Keratinocyte (primary cell): ENCODE measurements around the gene TAB2. TPM values are rescaled to one million over a fixed set of nuclear protein-coding genes. Genes with fewer than 3 reads are reported as not detected.

Experiments
- DNase-seq: peaks from one replicate; pipeline ENCODE4 v3.0.0-alpha.2; 2011; ENCODE audit warnings: low read depth, missing footprints, low spot score
- FAIRE-seq: peaks from 2 replicates; lab custom pipeline; 2011; peaks lifted over from hg19 to GRCh38; lab: Jason Lieb, UNC
- H2AFZ ChIP-seq: 2 replicates; pipeline ENCODE4 v1.6.0; 2012; ENCODE audit warnings: low read length, control low read depth, inconsistent platforms; ENCODE audit not compliant: control insufficient read depth
- H3K27ac ChIP-seq: 2 replicates; pipeline ENCODE4 v1.5.1; 2011; ENCODE audit warnings: low read length; ENCODE audit not compliant: control insufficient read depth, insufficient read depth
- H3K27me3 ChIP-seq: 3 replicates; pipeline ENCODE4 v1.6.0; 2011; ENCODE audit warnings: low read length; ENCODE audit not compliant: control insufficient read depth, insufficient read depth; ENCODE audit errors: extremely low read depth
- H3K36me3 ChIP-seq, 2 experiments: 2 replicates in 1 of 2; 3 replicates in 1 of 2; pipeline ENCODE4 v1.5.1; 2011; ENCODE audit warnings: low read length in 2 of 2, mild to moderate bottlenecking in 1 of 2; ENCODE audit not compliant: control insufficient read depth in 2 of 2, insufficient read depth in 2 of 2; ENCODE audit errors: extremely low read depth in 1 of 2
- H3K4me1 ChIP-seq: 3 replicates; pipeline ENCODE4 v1.5.1; 2011; ENCODE audit warnings: low read length; ENCODE audit not compliant: control insufficient read depth, insufficient read depth; ENCODE audit errors: extremely low read depth
- H3K4me2 ChIP-seq: 3 replicates; pipeline ENCODE4 v1.6.0; 2011; ENCODE audit warnings: low read depth, low read length; ENCODE audit not compliant: control insufficient read depth, insufficient read depth; ENCODE audit errors: extremely low read depth
- H3K4me3 ChIP-seq, 3 experiments: fragments of 200-600 bp in 1 of 3; sonication (generic) in 1 of 3; 2 replicates in 2 of 3; 3 replicates in 1 of 3; pipeline ENCODE4 v1.5.1; 2011 to 2016; ENCODE audit warnings: low read length in 3 of 3, mild to moderate bottlenecking in 3 of 3, control low read depth in 2 of 3, inconsistent platforms in 1 of 3, low read depth in 1 of 3, mixed read lengths in 1 of 3, mixed run types in 1 of 3, moderate library complexity in 1 of 3; ENCODE audit not compliant: control insufficient read depth in 2 of 3, insufficient read depth in 2 of 3; ENCODE audit errors: extremely low read depth in 1 of 3
- H3K79me2 ChIP-seq: 2 replicates; pipeline ENCODE4 v1.6.0; 2012; ENCODE audit warnings: low read length; ENCODE audit not compliant: control insufficient read depth, insufficient read depth
- H3K9ac ChIP-seq: 3 replicates; pipeline ENCODE4 v1.6.0; 2011; ENCODE audit warnings: low read length; ENCODE audit not compliant: control insufficient read depth, insufficient read depth; ENCODE audit errors: extremely low read depth
- H3K9me1 ChIP-seq: 3 replicates; pipeline ENCODE4 v1.6.0; 2011; ENCODE audit warnings: low read length; ENCODE audit not compliant: control insufficient read depth, insufficient read depth; ENCODE audit errors: extremely low read depth
- H3K9me3 ChIP-seq: 2 replicates; pipeline ENCODE4 v1.5.1; 2012; ENCODE audit warnings: low read depth, low read length; ENCODE audit not compliant: control insufficient read depth
- H4K20me1 ChIP-seq: 3 replicates; pipeline ENCODE4 v1.6.0; 2011; ENCODE audit warnings: low read length; ENCODE audit not compliant: control insufficient read depth, insufficient read depth; ENCODE audit errors: extremely low read depth
- EZH2 ChIP-seq: IDR thresholded peaks from one replicate; pipeline ENCODE4 v1.6.1; 2012; ENCODE audit warnings: inconsistent platforms, mild to moderate bottlenecking, low read length, moderate library complexity
- dilution Hi-C: fragments of 300-500 bp; cut with MboI; formaldehyde crosslinking; loops from one replicate; pipeline ENCODE4 v1.7.0; 2020; ENCODE audit warnings: low sequenced_read_pairs; ENCODE audit not compliant: extremely low pct_ligation_motif_present
- polyA plus RNA-seq, 5 experiments: library from polyadenylated mRNA; depleted of rRNA in 3 of 5; stranded (reverse) in 3 of 5; stranded (forward) in 1 of 5; unstranded in 1 of 5; fragments of >200 nt; gene quantifications; 1 replicate in 1 of 5; 2 replicates in 3 of 5; 3 replicates in 1 of 5; pipeline versions ENCODE4 v1.2.1 to v1.2.3, GENCODE V29; 2011 to 2012; ENCODE audit warnings: missing spikeins in 2 of 5, low read depth in 1 of 5, low replicate concordance in 1 of 5
- TF ChIP-seq, protein P1 (sequence below), 3 experiments: IDR thresholded peaks in 1 of 3; conservative IDR thresholded peaks in 1 of 3; optimal IDR thresholded peaks in 1 of 3; 2 replicates in 2 of 3; 3 replicates in 1 of 3; pipeline versions ENCODE3 to v1.5.1; 2011; ENCODE audit warnings: low read length in 3 of 3, mild to moderate bottlenecking in 3 of 3, moderate library complexity in 2 of 3, control low read depth in 1 of 3, inconsistent platforms in 1 of 3; ENCODE audit not compliant: insufficient read depth in 2 of 3; ENCODE audit errors: extremely low read depth in 1 of 3

TAB2 gene
- polyA plus RNA-seq, 1 donor (not counting 4 experiments of a cell fraction or from before 2014, with no cell fraction given): 47.5 TPM

DNA sequence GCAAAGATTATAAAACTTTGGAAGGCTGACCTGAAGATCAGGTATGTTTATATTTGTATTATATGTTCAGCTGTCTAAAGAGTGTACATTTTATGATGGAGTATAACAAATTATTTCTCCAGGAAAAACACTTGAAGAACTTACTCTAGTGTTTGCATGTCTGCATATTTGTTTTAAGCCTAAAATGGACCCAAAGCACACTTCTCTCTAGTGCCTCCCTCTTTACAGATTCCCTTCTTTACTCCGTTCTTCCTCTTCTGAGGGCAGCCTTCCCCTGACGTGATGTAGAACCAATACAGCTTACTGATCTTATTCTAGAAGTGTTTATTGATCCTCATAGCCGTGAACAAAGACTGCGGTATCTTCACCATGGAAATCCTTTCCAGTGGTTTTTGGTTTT, 96.5 kb downstream of the TAB2 start:
- Histone ChIP-seq H3K9me1 (no peaks in the 10 kb centered on the region), H3K4me3 (no peak overlapping the region), H3K4me2 (no peak overlapping the region), H3K9ac (no peak overlapping the region), H3K9me3 (no peaks in the 10 kb centered on the region), H4K20me1 (no peaks in the 10 kb centered on the region), H3K27ac (no peak overlapping the region), H3K79me2 (no peaks in the 10 kb centered on the region), H3K36me3 (peaks cover 3 to 5% of the 10 kb centered on the region in 2 experiments), H3K27me3 (no peaks in the 10 kb centered on the region), H2AFZ (no peak overlapping the region), H3K4me1 (no peaks in the 10 kb centered on the region)
- DNase-seq (no peak), FAIRE-seq (no peak)
- dilution Hi-C loops: loop anchor here (25.0 kb wide), 1 partner anchor 327 kb away; no protein-coding TSS in a partner anchor
- no peak for TF ChIP-seq EZH2
- TF ChIP-seq, protein P1, sequence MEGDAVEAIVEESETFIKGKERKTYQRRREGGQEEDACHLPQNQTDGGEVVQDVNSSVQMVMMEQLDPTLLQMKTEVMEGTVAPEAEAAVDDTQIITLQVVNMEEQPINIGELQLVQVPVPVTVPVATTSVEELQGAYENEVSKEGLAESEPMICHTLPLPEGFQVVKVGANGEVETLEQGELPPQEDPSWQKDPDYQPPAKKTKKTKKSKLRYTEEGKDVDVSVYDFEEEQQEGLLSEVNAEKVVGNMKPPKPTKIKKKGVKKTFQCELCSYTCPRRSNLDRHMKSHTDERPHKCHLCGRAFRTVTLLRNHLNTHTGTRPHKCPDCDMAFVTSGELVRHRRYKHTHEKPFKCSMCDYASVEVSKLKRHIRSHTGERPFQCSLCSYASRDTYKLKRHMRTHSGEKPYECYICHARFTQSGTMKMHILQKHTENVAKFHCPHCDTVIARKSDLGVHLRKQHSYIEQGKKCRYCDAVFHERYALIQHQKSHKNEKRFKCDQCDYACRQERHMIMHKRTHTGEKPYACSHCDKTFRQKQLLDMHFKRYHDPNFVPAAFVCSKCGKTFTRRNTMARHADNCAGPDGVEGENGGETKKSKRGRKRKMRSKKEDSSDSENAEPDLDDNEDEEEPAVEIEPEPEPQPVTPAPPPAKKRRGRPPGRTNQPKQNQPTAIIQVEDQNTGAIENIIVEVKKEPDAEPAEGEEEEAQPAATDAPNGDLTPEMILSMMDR (optimal IDR thresholded peaks at IDR 0.05 in 1 of 3, IDR thresholded peaks at IDR 0.05 in 1 of 3, conservative IDR thresholded peaks at IDR 0.05 in 1 of 3; ENCODE audit: extremely low read depth in 1 of 3, insufficient read depth in 2 of 3, low read length in 3 of 3): no peak

- no peak for FAIRE-seq
- Histone ChIP-seq H3K9me1 (no peaks in the 10 kb centered on the region), H3K79me2 (no peaks in the 10 kb centered on the region), H2AFZ (no peak overlapping the region), H4K20me1 (no peaks in the 10 kb centered on the region), H3K4me2 (no peak overlapping the region), H3K4me1 (no peaks in the 10 kb centered on the region), H3K9ac (no peak overlapping the region), H3K27ac (no peak overlapping the region), H3K4me3 (no peak overlapping the region), H3K36me3 (peaks cover 0 to 2% of the 10 kb centered on the region in 2 experiments), H3K27me3 (no peaks in the 10 kb centered on the region), H3K9me3 (no peaks in the 10 kb centered on the region)
- dilution Hi-C loops: loop anchor here (25.0 kb wide), 1 partner anchor 328 kb away; no protein-coding TSS in a partner anchor
- DNase-seq: no peak
- TF ChIP-seq, protein P1 (optimal IDR thresholded peaks at IDR 0.05 in 1 of 3, IDR thresholded peaks at IDR 0.05 in 1 of 3, conservative IDR thresholded peaks at IDR 0.05 in 1 of 3; ENCODE audit: extremely low read depth in 1 of 3, insufficient read depth in 2 of 3, low read length in 3 of 3): no peak
- no peak for TF ChIP-seq EZH2
These were observed 97.3 kb downstream of the TAB2 start for GRCh38 chr6:149414821-149415220.
